T-helper 2 cell treated with Interferon-gamma antibody and Interleukin-4, amounts not matched to agents 5 μg/mL and 100 μg/mL, for 36 hours (primary cell): ENCODE measurements around the gene CACNB4.
"Not testable (repeated sequence)": the region's sequence is repeated elsewhere in the genome, so short reads cannot be mapped to it uniquely, and the experiment has no call there.

Experiments
- DNase-seq: peaks from one replicate; pipeline ENCODE4 v3.0.0; 2021; ENCODE audit warnings: low spot score
- H3K27ac Mint-ChIP-seq: one replicate; pipeline ENCODE4 v1.8.0; 2021; ENCODE audit warnings: mild to moderate bottlenecking, mixed read lengths
- H3K27me3 Mint-ChIP-seq: one replicate; pipeline ENCODE4 v1.8.0; 2021; ENCODE audit warnings: low read depth, mixed read lengths
- H3K36me3 Mint-ChIP-seq: one replicate; pipeline ENCODE4 v1.8.0; 2021; ENCODE audit warnings: low read depth, mixed read lengths
- H3K4me1 Mint-ChIP-seq: one replicate; pipeline ENCODE4 v1.8.0; 2021; ENCODE audit warnings: low read depth, mixed read lengths
- H3K4me3 Mint-ChIP-seq: one replicate; pipeline ENCODE4 v1.8.0; 2022; ENCODE audit warnings: mild to moderate bottlenecking, moderate library complexity, mixed read lengths
- H3K9me3 Mint-ChIP-seq: one replicate; pipeline ENCODE4 v1.8.0; 2021; ENCODE audit warnings: mixed read lengths

The CACNB4 gene

GRCh38 chr2:151931756-151932155, 167.1 kb downstream of the CACNB4 start:
- no peaks in the 10 kb centered on the region for H3K4me1 Mint-ChIP-seq
- DNase-seq = no peak
- H3K27me3 Mint-ChIP-seq = peaks cover 12% of the 10 kb centered on the region
- no peaks in the 10 kb centered on the region for H3K9me3 Mint-ChIP-seq
- no peak overlapping the region for H3K4me3 Mint-ChIP-seq
- no peaks in the 10 kb centered on the region for H3K36me3 Mint-ChIP-seq
- no peak overlapping the region for H3K27ac Mint-ChIP-seq

- no peaks in the 10 kb centered on the region for H3K4me1 Mint-ChIP-seq
- H3K9me3 Mint-ChIP-seq = no peaks in the 10 kb centered on the region
- H3K36me3 Mint-ChIP-seq = no peaks in the 10 kb centered on the region
Measured at GRCh38 chr2:151931030-151931611, 167.7 kb downstream of the CACNB4 start.

GRCh38 chr2:151930042-151930441, 168.8 kb downstream of the CACNB4 start:
- Mint-ChIP-seq H3K4me3 (no peak overlapping the region), H3K9me3 (no peaks in the 10 kb centered on the region), H3K27me3 (peaks cover 13% of the 10 kb centered on the region), H3K36me3 (no peaks in the 10 kb centered on the region), H3K27ac (no peak overlapping the region), H3K4me1 (no peaks in the 10 kb centered on the region)
- no peak for DNase-seq

More at GRCh38 chr2:151931030-151931611, 167.7 kb downstream of the CACNB4 start:
- Mint-ChIP-seq H3K4me3 (no peak overlapping the region), H3K27me3 (peaks cover 11% of the 10 kb centered on the region), H3K27ac (no peak overlapping the region)
- DNase-seq = no peak

GRCh38 chr2:151928380-151928779, 170.5 kb downstream of the CACNB4 start:
- Mint-ChIP-seq H3K27me3 (peaks cover 13% of the 10 kb centered on the region), H3K27ac (no peak overlapping the region), H3K4me3 (no peak overlapping the region), H3K4me1 (no peaks in the 10 kb centered on the region), H3K36me3 (no peaks in the 10 kb centered on the region), H3K9me3 (no peaks in the 10 kb centered on the region)
- DNase-seq = no peak

- Mint-ChIP-seq H3K27ac (no peak overlapping the region), H3K36me3 (no peaks in the 10 kb centered on the region), H3K27me3 (peaks cover 13% of the 10 kb centered on the region)
Measured at GRCh38 chr2:151927501-151928221, 171.2 kb downstream of the CACNB4 start.

GRCh38 chr2:151922845-151923666, 175.8 kb downstream of the CACNB4 start:
- Mint-ChIP-seq H3K4me1 (peaks cover 1% of the 10 kb centered on the region), H3K9me3 (no peaks in the 10 kb centered on the region), H3K27me3 (peaks cover 7% of the 10 kb centered on the region), H3K27ac (no peak overlapping the region), H3K4me3 (no peak overlapping the region), H3K36me3 (no peaks in the 10 kb centered on the region)
- no peak for DNase-seq

More at GRCh38 chr2:151927501-151928221, 171.2 kb downstream of the CACNB4 start:
- Mint-ChIP-seq H3K4me3 (no peak overlapping the region), H3K4me1 (no peaks in the 10 kb centered on the region), H3K9me3 (no peaks in the 10 kb centered on the region)
- DNase-seq = no peak

GRCh38 chr2:151919786-151920185, 179.1 kb downstream of the CACNB4 start:
- peaks cover 1% of the 10 kb centered on the region for H3K4me1 Mint-ChIP-seq
- H3K27me3 Mint-ChIP-seq = no peaks in the 10 kb centered on the region
- no peaks in the 10 kb centered on the region for H3K36me3 Mint-ChIP-seq
- H3K9me3 Mint-ChIP-seq = no peaks in the 10 kb centered on the region
- no peak overlapping the region for H3K4me3 Mint-ChIP-seq
- H3K27ac Mint-ChIP-seq = no peak overlapping the region
- no peak for DNase-seq

GRCh38 chr2:151918308-151918707, 180.5 kb downstream of the CACNB4 start:
- no peaks in the 10 kb centered on the region for H3K9me3 Mint-ChIP-seq
- no peak for DNase-seq
- no peak overlapping the region for H3K4me3 Mint-ChIP-seq
- H3K4me1 Mint-ChIP-seq = peaks cover 1% of the 10 kb centered on the region
- H3K27me3 Mint-ChIP-seq = peaks cover 4% of the 10 kb centered on the region
- H3K27ac Mint-ChIP-seq = no peak overlapping the region
- H3K36me3 Mint-ChIP-seq = no peaks in the 10 kb centered on the region

- no peaks in the 10 kb centered on the region for H3K9me3 Mint-ChIP-seq
- H3K4me1 Mint-ChIP-seq = peaks cover 1% of the 10 kb centered on the region
- no peak overlapping the region for H3K4me3 Mint-ChIP-seq
- H3K27ac Mint-ChIP-seq = no peak overlapping the region
- H3K27me3 Mint-ChIP-seq = peaks cover 4% of the 10 kb centered on the region
- no peak for DNase-seq
- H3K36me3 Mint-ChIP-seq = no peaks in the 10 kb centered on the region
Measured at GRCh38 chr2:151916632-151917031, 182.2 kb downstream of the CACNB4 start.

GRCh38 chr2:151915629-151916025, 183.2 kb downstream of the CACNB4 start:
- H3K27me3 Mint-ChIP-seq, DNase-seq, H3K36me3 Mint-ChIP-seq, H3K4me3 Mint-ChIP-seq, H3K27ac Mint-ChIP-seq, H3K9me3 Mint-ChIP-seq, H3K4me1 Mint-ChIP-seq: not testable (repeated sequence)

- Mint-ChIP-seq H3K27ac (no peak overlapping the region), H3K9me3 (no peaks in the 10 kb centered on the region), H3K4me1 (peaks cover 1% of the 10 kb centered on the region), H3K36me3 (no peaks in the 10 kb centered on the region), H3K4me3 (no peak overlapping the region), H3K27me3 (peaks cover 7% of the 10 kb centered on the region)
- DNase-seq = no peak
Measured at GRCh38 chr2:151914989-151915628, 183.7 kb downstream of the CACNB4 start.

- no peaks in the 10 kb centered on the region for H3K9me3 Mint-ChIP-seq
- H3K4me1 Mint-ChIP-seq = no peaks in the 10 kb centered on the region
- H3K27me3 Mint-ChIP-seq = peaks cover 3% of the 10 kb centered on the region
- H3K27ac Mint-ChIP-seq = no peak overlapping the region
- no peak overlapping the region for H3K4me3 Mint-ChIP-seq
- no peaks in the 10 kb centered on the region for H3K36me3 Mint-ChIP-seq
- no peak for DNase-seq
Measured at GRCh38 chr2:151908204-151908882, 190.5 kb downstream of the CACNB4 start.
